Testis (tissue), 2 donors: Measurements from ENCODE around the gene CHKB.

ENCODE experiments used
- CTCF ChIP-seq, 3 experiments: fragments of 450-650 bp in 2 of 3; fragments of 200-600 bp in 1 of 3; sonication (generic) in 1 of 3; IDR thresholded peaks; one replicate each; pipeline ENCODE4 v1.5.1; 2016 to 2019; ENCODE audit warnings: antibody characterized with exemption in 3 of 3, mild to moderate bottlenecking in 2 of 3, moderate library complexity in 1 of 3
- POLR2A ChIP-seq: fragments of 450-650 bp; IDR thresholded peaks from one replicate; pipeline ENCODE4 v1.6.1; 2017; ENCODE audit warnings: antibody characterized with exemption, mild to moderate bottlenecking, moderate library complexity

- TF ChIP-seq CTCF (IDR thresholded peaks at IDR 0.05) (no peak), POLR2A (no peak)
Measured at GRCh38 chr22:50609599-50609998, 26.9 kb upstream of the CHKB start.
